Ascending aorta (tissue), 2 donors: ENCODE measurements around the gene SCARB2. TPM values are rescaled to one million over a fixed set of nuclear protein-coding genes. Genes with fewer than 3 reads are reported as not detected.

ENCODE experiments used
- DNase-seq, 2 donors: peaks; one replicate each; pipeline ENCODE4 v3.0.0-alpha.2; 2019; ENCODE audit warnings: low spot score in 2 of 2
- H3K27ac ChIP-seq, 2 donors: fragments of 200-600 bp; sonication (generic); one replicate each; pipeline ENCODE4 v1.5.1; 2016 to 2017; ENCODE audit warnings: mild to moderate bottlenecking in 1 of 2
- H3K27me3 ChIP-seq: fragments of 200-600 bp; sonication (generic); one replicate; pipeline ENCODE4 v1.5.1; 2017
- H3K36me3 ChIP-seq, 2 donors: fragments of 200-600 bp; sonication (generic); one replicate each; pipeline ENCODE4 v1.5.1; 2016
- H3K4me1 ChIP-seq, 2 donors: fragments of 200-600 bp; sonication (generic); one replicate each; pipeline ENCODE4 v1.5.1; 2016 to 2017; ENCODE audit warnings: mild to moderate bottlenecking in 1 of 2
- H3K4me3 ChIP-seq, 2 donors: fragments of 200-600 bp; sonication (generic); one replicate each; pipeline ENCODE4 v1.5.1; 2016 to 2017; ENCODE audit warnings: mild to moderate bottlenecking in 1 of 2
- H3K9me3 ChIP-seq, 2 donors: fragments of 200-600 bp; sonication (generic); one replicate each; pipeline ENCODE4 v1.5.1; 2016
- CTCF ChIP-seq, 3 experiments: fragments of 200-600 bp in 2 of 3; fragments of 450-650 bp in 1 of 3; sonication (generic) in 2 of 3; IDR thresholded peaks; one replicate each; pipeline ENCODE4 v1.5.1; 2016 to 2019; ENCODE audit warnings: antibody characterized with exemption in 3 of 3, mild to moderate bottlenecking in 1 of 3, moderate library complexity in 1 of 3
- intact Hi-C: fragments of 100-400 bp; cut with DNase I; formaldehyde crosslinking; loops from one replicate; pipeline ENCODE4 v1.15.1; 2023
- total RNA-seq: library from RNA; depleted of rRNA; stranded (reverse); fragments of >200 nt; gene quantifications from one replicate; pipeline ENCODE4 v1.1.0, GENCODE V29; 2016

Gene SCARB2
- total RNA-seq, 1 donor from 2014 or later, result 94.1 TPM

GRCh38 chr4:76153356-76153755 lies 60.3 kb downstream of the SCARB2 start:
- Histone ChIP-seq H3K4me1 (peaks cover 0 to 9% of the 10 kb centered on the region in 2 donors), H3K4me3 (no peak overlapping the region), H3K27me3 (no peaks in the 10 kb centered on the region), H3K36me3 (no peaks in the 10 kb centered on the region), H3K9me3 (no peaks in the 10 kb centered on the region), H3K27ac (no peak overlapping the region)
- TF ChIP-seq CTCF (IDR thresholded peaks at IDR 0.05), result no peak
- intact Hi-C loops, result no loop called here
- no peak for DNase-seq

- H3K27me3 ChIP-seq, result no peaks in the 10 kb centered on the region
- no peak for TF ChIP-seq CTCF (IDR thresholded peaks at IDR 0.05)
- intact Hi-C loops, result loop anchor here (2.0 to 5.0 kb wide), 2 partner anchors 158 to 1714 kb away; partner anchors contain the start of genes MRPL1 and SDAD1
Measured at GRCh38 chr4:76148142-76148865, 65.3 kb downstream of the SCARB2 start, which contains the start of gene NUP54. NUP54 (minus strand) TSS chr4:76148397; CDS start chr4:76148374, 23 bp downstream.

GRCh38 chr4:76147454-76148141 lies 66.0 kb downstream of the SCARB2 start:
- no peak for TF ChIP-seq CTCF (IDR thresholded peaks at IDR 0.05)
- peaks cover 0 to 15% of the 10 kb centered on the region in 2 donors for H3K36me3 ChIP-seq
- H3K9me3 ChIP-seq, result no peaks in the 10 kb centered on the region
- H3K4me3 ChIP-seq, result peak overlapping the region; percentile 85 to 95
- DNase-seq, result peak; percentile 10 to 70
- no peaks in the 10 kb centered on the region for H3K27me3 ChIP-seq
- H3K4me1 ChIP-seq, result peaks cover 0 to 24% of the 10 kb centered on the region in 2 donors
- H3K27ac ChIP-seq, result peak overlapping the region; percentile 87 to 88
- intact Hi-C loops, result loop anchor here (1.0 to 5.0 kb wide), 3 partner anchors 66 to 1715 kb away; partner anchors contain the start of genes MRPL1, SCARB2 and SDAD1

More at GRCh38 chr4:76148142-76148865, 65.3 kb downstream of the SCARB2 start, which contains the start of gene NUP54:
- peak; percentile 81 to 98 for DNase-seq
- peaks cover 0 to 8% of the 10 kb centered on the region in 2 donors for H3K36me3 ChIP-seq
- H3K9me3 ChIP-seq, result no peaks in the 10 kb centered on the region
- H3K27ac ChIP-seq, result peak within 1 kb of the TSS; percentile 87 to 88
- H3K4me1 ChIP-seq, result peaks cover 0 to 24% of the 10 kb centered on the region in 2 donors
- peak within 1 kb of the TSS; percentile 85 to 95 for H3K4me3 ChIP-seq

GRCh38 chr4:76144546-76144945 lies 69.1 kb downstream of the SCARB2 start:
- TF ChIP-seq CTCF (IDR thresholded peaks at IDR 0.05), result no peak
- DNase-seq, result no peak
- no peaks in the 10 kb centered on the region for H3K9me3 ChIP-seq
- H3K27ac ChIP-seq, result no peak overlapping the region
- no peaks in the 10 kb centered on the region for H3K27me3 ChIP-seq
- H3K4me3 ChIP-seq, result no peak overlapping the region
- H3K4me1 ChIP-seq, result peaks cover 0 to 24% of the 10 kb centered on the region in 2 donors
- intact Hi-C loops, result no loop called here
- H3K36me3 ChIP-seq, result peaks cover 3 to 41% of the 10 kb centered on the region in 2 donors

- H3K27me3 ChIP-seq, result no peaks in the 10 kb centered on the region
- TF ChIP-seq CTCF (IDR thresholded peaks at IDR 0.05), result no peak
- H3K36me3 ChIP-seq, result peaks cover 6 to 60% of the 10 kb centered on the region in 2 donors
- intact Hi-C loops, result no loop called here
- DNase-seq, result no peak
- H3K4me3 ChIP-seq, result no peak overlapping the region
- H3K9me3 ChIP-seq, result no peaks in the 10 kb centered on the region
- H3K4me1 ChIP-seq, result peaks cover 0 to 3% of the 10 kb centered on the region in 2 donors
- H3K27ac ChIP-seq, result no peak overlapping the region
Measured at GRCh38 chr4:76141241-76141640, 72.4 kb downstream of the SCARB2 start.
